ENCODE results near the gene TIMP1.

TIMP1 gene

DNA sequence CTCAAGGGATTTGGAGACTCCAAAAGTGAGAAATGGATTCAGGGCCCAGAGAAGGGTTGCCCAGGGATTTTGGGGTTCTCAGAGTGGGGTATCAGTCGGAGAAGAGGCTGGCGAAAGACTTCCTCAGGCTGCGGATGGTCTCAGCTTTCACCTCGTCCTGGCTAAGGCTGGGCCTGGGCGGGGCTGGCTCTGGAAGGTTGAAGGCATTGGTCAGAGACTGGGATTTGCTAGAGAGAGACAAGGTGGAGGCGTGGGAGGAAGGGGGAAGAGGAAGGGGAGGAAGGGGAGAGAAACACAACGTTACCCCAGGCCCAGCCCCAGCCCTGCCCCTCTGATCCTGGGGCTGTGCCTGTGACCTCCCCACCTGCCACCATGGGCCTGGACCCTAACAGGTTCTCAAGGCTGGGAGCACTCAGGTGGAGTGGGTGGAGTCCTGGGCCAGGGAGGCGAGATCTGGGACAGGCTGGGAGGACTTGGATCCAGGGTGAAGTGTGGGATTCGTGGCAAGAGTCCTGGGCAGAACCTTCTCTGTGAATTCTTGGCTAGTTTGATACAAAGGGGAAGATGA is 9.4 kb upstream of the TIMP1 start:
- in situ Hi-C loops (cut with MboI; ENCODE audit: low sequenced_read_pairs) = no loop called here

DNA sequence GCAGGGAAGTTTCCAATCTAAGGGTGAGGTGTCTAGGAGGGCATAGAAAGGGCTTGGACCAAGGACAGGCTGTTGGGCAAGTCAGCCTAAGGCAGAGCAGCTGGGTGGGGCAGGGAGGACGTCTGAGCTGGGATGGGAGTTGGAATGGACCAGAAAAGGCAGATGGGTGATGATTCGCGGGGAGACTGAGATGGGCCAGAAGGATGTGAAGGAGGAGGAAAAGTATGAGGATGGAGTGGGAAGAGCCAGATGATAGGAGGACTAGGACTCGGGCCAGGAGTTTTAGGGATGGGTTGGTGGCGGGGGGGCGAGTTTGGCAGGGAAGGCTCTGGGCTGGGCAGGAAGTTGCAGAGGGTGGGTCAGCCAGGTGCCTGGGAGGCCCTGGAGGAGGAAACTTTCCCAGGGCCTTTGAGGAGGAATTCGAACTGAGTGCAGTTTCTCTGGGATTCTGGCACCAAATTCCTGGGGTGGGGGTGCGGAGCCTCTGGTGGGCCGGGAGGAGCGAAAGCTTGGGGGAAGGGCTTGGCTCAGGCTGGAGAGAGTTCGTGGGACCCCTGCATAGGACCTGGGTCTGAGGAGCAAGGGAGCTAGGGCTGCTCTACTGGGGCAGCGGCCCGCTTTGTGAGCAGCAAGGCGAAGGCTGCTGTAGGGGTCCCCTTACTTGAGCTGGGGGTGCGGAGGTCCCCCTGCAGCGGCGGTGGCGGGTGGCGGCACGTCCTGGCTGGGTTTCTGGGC is 8.7 kb upstream of the TIMP1 start:
- in situ Hi-C loops (cut with MboI; ENCODE audit: low sequenced_read_pairs) = no loop called here

DNA sequence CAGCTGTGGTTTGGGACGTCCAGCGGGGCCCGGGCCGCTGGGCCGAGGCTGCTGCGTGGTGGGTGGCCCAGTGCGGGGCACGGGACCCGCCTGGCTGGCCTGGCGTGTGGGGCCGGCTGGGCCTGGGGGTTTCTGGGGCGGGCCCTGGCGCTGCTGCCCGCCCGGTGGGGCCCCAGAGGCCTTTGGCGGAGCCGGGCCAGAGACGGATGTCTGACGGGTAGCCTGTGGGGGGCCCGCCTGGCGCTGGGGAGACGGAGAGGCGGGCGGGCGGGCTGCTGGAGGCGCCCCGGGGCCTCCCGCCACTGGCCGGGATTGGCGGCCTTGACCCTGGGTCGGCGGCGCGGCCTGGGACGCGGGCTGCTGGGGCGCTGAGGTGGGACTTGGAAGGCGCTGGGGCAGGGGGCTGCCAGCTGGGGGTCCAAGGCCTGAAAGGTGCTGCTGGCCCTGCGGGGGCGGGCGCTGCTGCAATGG is 8.1 kb upstream of the TIMP1 start:
- in situ Hi-C loops (cut with MboI; ENCODE audit: low sequenced_read_pairs) = no loop called here

DNA sequence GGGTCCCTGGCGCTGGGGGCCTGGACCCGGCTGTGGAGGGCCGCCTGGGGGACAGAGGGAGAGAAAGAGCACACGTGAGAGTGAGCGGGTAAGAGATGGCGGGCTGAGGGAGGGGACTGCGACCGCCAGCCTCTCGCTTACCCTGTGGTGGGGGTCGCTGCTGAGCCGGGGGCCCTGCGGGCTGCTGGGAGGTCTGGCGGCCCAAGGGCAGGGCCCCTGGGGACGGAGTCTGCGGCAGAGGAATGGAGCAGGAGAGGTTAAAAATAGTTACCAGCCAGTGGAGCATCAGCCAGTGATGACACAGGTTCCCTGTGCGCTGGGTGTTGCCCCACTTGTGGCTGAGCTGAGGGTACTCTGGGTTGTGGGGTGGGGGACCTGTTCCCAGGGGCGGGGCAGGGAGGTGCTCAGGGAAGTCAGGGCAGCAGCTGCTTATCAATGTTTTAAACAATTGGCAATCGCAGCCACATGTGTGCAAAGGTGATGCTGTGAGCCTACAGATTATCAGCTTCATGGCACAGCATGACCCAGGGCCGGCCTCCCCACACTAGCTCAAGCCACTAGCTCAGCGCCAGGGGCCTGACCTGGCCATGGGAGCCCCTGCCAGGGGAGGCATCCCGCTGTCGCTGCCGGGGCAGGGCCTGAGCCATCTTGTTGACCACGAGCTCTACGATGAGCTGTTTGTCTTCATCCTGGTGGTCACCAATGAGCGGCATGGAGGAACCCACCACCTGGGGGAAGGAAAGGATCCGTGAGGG is 7.5 kb upstream of the TIMP1 start:
- in situ Hi-C loops (cut with MboI; ENCODE audit: low sequenced_read_pairs) = no loop called here

DNA sequence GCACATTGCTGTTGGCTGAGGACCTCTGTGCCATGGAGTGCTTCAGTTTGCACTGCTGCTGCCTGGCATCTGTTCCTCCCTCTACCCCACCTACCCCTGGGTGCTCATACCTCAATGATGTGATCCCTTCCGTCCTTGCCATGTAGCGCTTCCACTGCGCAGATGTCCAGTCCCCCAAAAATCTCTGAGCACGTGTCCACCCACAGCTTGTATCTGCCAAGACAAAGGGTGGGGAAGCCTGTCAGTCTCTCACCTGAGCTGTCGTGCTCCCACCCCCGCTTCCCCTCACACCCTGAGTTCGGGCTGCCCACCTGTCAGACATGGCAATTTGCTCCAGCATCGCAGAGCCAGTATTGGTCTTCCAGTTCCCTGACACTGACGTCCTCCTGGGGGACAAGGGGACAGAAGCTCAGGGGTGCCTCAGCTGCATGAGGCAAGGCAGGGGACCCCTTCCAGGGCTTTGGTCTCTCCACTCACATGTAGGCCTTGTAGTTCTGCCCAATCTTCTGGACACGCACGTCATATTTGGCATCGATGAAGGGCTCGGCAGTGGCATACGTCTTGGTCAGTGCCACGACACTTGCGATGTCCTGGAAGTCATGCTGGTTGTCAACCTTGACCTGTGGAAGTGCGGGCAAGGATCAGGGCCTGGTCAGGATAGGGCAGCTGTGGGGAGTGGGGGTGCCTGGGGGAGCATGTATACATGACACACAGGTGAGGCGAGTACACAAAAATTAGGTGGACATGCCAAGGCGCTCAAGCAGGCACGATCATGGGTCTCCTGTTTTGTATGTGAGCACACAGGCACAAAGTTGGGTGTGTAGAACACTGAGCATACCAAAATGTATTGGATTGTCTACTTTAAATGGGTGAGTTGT is 6.0 kb upstream of the TIMP1 start:
- in situ Hi-C loops (cut with MboI; ENCODE audit: low sequenced_read_pairs) = no loop called here

DNA sequence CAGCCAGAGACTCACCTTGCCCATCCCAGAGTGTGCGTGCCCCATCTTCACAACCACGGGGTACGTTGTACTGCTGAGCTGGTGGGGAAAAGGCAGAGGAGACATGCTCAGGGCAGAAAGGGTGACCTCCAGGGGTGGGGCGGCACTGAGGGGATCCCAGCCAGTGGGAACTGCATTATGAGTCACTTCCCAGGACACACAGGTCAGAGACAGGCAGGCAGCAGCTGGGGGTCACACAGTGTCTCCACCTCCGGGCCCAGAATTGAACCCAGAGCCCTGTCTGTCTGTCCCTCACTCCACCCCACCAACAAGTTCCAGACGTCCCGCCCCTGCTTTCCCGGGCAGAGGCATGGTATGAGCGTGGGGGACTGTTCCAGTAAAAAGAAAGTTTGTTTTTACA is 4.8 kb upstream of the TIMP1 start:
- in situ Hi-C loops (cut with MboI; ENCODE audit: low sequenced_read_pairs) = no loop called here

DNA sequence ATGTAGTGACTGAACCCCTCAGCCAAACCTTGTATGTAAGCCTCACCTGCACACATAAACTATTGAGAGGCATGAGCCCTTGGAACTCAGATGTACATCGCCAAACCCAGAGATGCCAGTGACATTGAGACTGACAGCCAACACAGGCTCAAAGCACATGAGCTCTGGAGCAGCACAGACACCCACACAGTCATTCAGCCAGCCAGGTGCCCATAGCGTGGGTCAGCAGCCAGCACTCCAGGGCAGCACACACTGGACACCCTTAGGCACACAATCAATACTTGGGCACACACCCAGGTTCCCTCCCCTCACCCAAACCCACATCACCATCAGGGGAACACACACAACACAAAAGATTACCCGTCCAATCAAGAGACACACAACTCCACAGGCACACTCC is 4.3 kb upstream of the TIMP1 start:
- in situ Hi-C loops (cut with MboI; ENCODE audit: low sequenced_read_pairs) = no loop called here

DNA sequence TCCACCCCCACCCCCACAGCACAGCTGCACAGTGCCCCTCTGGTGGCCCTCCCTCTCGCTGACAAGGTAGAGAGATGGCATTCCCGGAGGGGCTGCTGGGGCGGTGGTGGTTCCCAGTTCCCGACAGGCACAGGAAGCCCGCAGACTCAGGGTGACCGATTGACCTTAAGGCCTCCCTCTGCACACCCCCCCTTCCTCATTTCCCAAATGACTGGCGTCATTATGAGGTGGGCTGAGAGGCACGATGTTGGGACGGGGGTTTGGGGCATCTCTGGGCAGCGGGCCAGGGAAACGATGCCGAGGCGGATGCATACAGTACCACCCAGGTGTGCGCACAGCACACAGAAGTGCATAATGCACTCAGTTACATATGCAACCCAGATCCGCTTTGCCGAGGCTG is 3.5 kb upstream of the TIMP1 start:
- in situ Hi-C loops (cut with MboI; ENCODE audit: low sequenced_read_pairs) = no loop called here

DNA sequence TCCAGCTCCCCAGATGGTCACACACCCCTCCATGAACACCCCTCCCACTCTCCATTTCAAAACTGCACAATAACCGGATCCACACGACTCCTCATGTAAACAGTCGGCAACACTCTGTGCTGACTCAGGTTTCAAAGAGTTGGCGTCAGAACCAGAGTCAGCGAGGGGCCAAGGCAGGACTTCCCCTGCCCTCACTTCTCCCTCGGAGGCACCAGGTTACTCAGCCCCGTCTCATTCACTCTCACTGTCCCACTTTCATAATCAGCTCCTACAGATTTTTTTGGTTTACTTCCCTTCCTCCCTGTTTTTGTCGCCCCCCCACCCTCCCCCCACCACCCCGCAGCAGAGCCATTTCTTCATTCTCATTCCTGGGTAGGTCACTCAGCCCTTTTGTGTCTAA is 2.7 kb upstream of the TIMP1 start:
- in situ Hi-C loops (cut with MboI; ENCODE audit: low sequenced_read_pairs) = no loop called here

DNA sequence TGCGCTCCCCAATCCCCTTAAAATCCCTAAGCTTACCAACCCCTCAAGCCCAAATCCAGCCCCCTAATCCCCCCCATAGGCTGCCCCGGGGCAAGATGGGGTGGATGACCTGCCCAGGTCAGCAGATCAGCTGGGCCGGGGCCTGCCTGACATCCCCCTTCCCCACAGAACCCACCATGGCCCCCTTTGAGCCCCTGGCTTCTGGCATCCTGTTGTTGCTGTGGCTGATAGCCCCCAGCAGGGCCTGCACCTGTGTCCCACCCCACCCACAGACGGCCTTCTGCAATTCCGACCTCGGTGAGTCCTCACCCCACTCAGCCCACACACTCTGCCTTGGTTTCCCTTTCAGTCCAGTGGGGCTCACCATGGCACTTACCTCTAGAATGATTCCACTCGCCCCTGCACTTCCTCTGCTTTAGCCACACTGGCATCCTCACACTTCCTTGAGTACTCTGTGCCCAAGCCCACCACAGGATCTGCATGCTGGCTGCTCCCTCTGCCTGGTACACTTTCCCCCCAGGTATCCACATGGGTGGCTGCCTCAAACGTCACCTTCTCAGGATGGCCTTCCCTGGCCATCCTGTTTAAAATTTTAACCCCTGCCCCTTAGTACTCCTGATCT is 1.1 kb downstream of the TIMP1 start:
- in situ Hi-C loops (cut with MboI; ENCODE audit: low sequenced_read_pairs) = no loop called here

DNA sequence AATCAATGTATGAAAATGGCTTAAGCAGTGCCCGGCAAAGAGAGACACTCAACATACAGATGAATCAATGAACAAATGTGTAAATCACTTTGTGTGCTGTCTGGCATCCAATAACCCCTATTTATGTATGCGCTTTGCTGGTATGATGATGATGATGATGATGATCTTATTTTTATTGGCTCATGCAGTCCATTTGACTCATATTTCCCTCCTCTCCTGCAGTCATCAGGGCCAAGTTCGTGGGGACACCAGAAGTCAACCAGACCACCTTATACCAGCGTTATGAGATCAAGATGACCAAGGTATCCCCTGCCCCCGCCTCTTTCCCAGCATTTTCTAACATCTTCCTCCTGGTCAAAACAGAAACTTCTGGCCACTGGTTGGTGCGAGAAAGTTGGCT is 2.5 kb downstream of the TIMP1 start:
- in situ Hi-C loops (cut with MboI; ENCODE audit: low sequenced_read_pairs) = no loop called here

DNA sequence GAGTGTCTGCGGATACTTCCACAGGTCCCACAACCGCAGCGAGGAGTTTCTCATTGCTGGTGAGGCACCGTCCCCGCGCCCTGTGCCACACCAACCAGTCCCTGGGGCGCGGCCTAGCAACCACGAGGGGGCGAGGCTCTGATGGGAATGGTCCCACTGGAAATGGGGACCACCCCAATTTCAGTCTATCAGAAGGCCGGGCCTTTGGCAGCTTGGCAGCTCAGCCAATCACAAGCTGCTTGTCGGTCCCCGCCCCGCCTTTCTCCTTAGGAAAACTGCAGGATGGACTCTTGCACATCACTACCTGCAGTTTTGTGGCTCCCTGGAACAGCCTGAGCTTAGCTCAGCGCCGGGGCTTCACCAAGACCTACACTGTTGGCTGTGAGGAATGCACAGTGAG is 3.0 kb downstream of the TIMP1 start:
- in situ Hi-C loops (cut with MboI; ENCODE audit: low sequenced_read_pairs) = no loop called here

DNA sequence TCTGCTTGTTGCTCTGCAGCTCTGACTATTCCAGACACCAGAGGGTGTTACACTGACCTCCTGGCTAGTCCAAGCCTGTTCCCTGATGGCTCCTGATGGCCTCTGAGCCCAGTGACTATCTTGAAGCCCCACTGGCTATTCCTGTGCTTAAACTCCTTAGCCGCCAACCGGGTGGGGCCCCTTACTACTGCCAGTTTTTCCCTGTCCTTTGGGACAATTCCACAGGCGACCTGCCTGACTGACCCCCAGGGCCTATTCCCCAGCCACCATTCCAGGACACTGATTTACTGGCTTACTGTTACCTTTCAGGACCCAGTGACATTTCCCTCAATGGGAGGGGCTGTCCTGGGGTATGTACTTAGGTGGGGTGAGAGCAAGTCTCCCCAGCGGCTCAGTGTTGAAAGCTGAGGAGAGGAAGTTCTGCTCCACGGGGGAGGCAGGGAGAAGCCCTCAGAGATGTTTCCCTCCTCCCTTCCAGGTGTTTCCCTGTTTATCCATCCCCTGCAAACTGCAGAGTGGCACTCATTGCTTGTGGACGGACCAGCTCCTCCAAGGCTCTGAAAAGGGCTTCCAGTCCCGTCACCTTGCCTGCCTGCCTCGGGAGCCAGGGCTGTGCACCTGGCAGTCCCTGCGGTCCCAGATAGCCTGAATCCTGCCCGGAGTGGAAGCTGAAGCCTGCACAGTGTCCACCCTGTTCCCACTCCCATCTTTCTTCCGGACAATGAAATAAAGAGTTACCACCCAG is 4.0 kb downstream of the TIMP1 start:
- in situ Hi-C loops (cut with MboI; ENCODE audit: low sequenced_read_pairs) = no loop called here

DNA sequence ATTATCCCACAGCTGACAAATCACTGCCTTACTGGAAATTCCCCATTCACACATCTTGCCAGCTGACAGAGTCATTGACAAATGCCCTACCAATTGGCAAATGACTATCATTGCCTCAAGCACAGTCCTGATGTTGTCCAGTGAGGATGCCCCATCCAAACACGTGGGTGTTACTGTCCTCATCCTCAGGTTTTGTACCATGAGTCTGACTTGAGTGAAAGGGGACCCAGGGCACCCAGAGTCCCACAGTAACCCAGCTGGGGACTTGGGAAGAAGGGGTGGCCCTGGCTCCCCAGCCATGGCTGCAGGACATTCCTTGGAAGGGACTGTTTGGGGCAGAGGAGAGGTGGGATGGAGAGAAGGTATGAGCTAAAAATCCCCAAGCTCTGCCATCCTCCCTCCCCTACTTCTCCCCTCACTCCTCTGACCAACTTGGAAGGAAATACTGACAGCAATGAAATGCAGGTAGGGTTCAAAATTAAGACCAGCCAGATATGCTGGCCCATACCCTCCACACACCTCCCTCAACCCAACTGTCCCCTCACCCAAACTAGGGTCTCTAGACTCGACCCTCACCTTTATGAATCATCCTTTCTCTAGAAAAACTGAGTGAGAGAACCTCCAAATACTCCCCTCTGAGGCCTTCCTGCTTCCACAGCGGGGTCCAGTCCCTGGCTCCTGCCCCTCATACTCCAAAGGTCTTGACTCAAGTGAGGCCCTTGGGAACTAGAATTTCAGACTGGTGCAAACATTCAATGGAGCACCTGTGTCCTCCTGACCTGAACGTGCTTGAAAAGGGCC is 5.1 kb downstream of the TIMP1 start:
- in situ Hi-C loops (cut with MboI; ENCODE audit: low sequenced_read_pairs) = no loop called here

DNA sequence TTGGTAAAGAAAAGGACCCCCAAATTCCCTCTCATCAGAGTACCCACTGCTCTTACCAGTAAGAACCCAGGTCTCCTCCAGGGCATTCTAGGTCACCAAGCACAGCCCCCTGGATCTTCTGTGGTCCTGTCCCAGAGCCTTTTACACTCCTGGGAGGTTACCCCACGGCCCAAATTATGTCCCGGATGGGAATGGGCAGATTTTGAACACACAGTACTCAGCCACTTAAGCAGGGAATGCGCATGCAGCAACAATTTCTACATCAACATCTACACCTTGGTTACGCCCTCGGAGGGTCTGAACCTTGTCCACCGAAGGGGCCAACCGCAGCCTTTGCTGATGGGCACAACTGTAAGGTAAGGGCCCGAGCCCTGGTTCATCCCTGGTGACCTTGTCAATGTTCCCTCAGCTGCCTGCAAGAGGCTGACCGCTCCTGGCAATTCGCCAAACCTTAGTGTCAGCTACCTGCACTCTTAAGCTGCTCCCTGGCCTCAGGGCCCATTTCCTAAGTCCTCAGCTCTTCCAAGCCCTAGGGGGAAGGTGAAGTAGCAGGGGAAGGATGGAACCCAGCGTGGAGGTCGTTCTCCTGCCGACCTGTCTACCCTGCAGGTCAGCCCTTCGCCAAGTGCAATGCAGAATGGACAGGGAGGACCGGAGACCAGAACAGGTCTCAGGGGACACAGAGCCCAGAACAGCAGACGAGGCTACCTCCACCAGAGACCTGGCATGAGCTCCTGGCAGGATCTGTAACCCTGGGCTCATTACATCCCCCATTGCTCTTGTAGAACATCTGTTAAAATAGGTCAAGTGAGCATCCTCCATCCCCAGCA is 5.9 kb downstream of the TIMP1 start:
- in situ Hi-C loops (cut with MboI; ENCODE audit: low sequenced_read_pairs) = no loop called here

DNA sequence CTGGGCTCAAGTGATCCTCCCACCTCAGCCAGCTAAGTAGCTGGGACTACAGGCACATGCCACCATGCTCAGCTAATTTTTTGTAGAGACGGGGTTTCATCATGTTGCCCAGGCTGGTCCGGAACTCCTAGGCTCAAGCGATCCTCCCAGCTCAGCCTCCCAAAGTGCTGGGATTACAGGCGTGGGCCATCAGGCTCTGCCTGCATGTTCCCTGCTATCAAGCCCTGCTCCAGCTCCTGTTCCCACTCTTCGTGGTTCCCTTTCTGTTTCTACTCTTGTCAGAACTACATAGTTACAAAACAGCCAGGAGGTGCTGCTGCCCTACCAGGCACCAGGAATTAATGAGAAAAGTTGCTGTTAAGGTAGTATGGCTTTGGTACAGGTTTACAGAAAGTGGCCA is 8.7 kb downstream of the TIMP1 start:
- in situ Hi-C loops (cut with MboI; ENCODE audit: low sequenced_read_pairs) = no loop called here

DNA sequence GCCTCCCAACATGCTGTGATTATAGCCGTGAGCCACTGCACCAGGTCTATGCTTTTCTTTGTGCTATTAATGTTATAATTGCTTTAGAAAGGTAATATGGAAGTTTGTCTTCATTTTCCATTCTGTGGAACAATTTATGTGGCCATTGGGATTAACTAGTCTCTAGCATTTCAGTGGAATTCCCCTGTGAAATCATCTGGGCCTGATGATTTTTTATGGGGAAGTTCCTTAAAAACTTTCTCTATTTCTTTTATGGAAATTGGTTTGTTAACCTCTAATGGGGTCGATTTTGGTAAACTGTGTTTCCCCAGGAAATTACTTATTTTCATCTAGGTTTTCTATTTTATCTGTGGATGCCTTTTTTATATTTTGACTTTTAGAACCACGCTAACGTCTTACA is 11.3 kb downstream of the TIMP1 start:
- in situ Hi-C loops (cut with MboI; ENCODE audit: low sequenced_read_pairs) = no loop called here

DNA sequence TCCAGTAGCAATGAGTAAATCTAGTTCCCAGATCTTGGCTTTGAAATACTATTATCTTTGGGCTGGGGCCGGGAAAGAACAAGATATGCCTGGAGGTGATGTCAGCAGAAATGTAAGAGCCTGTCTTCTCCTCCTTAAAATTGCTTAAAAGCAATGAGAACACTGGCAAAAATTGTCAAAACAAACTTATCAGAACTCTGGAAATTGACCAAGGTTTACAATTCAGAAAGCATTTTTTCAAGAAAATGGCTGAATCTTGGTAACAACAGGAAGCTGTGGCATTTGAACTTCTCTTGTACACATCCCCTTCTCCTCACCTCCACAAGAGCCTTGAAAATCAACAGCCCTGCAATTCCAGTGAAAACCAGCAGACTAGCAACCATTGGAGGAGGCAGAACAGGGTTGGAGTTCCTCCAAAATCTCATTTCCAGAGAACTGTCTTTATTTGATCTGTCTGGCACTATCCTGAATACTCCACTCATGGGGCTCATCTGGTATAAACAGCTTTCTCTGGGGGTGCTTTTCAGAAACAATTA is 13.5 kb downstream of the TIMP1 start:
- in situ Hi-C loops (cut with MboI; ENCODE audit: low sequenced_read_pairs) = no loop called here

All from HL-60/S4 (cell line).